Loucy (cell line): ENCODE data around the gene PRR29.

Source experiments
- H2AFZ ChIP-seq: fragments of 200-600 bp; sonication (generic); 2 replicates; pipeline ENCODE4 v1.6.0; 2016; ENCODE audit warnings: antibody characterized with exemption, mild to moderate bottlenecking, low read length, moderate library complexity
- H3F3A ChIP-seq: fragments of 200-600 bp; 2 replicates; pipeline ENCODE4 v1.6.0; 2016; ENCODE audit warnings: antibody characterized with exemption, low read depth, mild to moderate bottlenecking
- H3K27me3 ChIP-seq: fragments of 200-600 bp; sonication (generic); 2 replicates; pipeline ENCODE4 v1.6.1; 2014; ENCODE audit warnings: low read length, mild to moderate bottlenecking; ENCODE audit not compliant: insufficient read depth, poor library complexity, severe bottlenecking
- H3K36me3 ChIP-seq: fragments of 200-600 bp; sonication (generic); 2 replicates; pipeline ENCODE4 v1.6.1; 2016; ENCODE audit warnings: low read length; ENCODE audit not compliant: insufficient read depth
- H3K4me1 ChIP-seq: fragments of 200-600 bp; sonication (generic); 2 replicates; pipeline ENCODE4 v1.5.1; 2014; ENCODE audit warnings: low read length, mild to moderate bottlenecking; ENCODE audit not compliant: insufficient read depth, poor library complexity, severe bottlenecking
- H3K4me2 ChIP-seq: fragments of 200-600 bp; sonication (generic); 2 replicates; pipeline ENCODE4 v1.6.0; 2014; ENCODE audit warnings: antibody characterized with exemption, low read length, low read depth, mild to moderate bottlenecking; ENCODE audit not compliant: poor library complexity, severe bottlenecking
- H3K4me3 ChIP-seq: fragments of 200-600 bp; sonication (generic); 2 replicates; pipeline ENCODE4 v1.5.1; 2014; ENCODE audit warnings: low read length, mild to moderate bottlenecking, mixed read lengths; ENCODE audit not compliant: poor library complexity, severe bottlenecking
- H3K79me2 ChIP-seq: fragments of 200-600 bp; sonication (generic); 2 replicates; pipeline ENCODE4 v1.6.1; 2014; ENCODE audit warnings: low read length; ENCODE audit not compliant: insufficient read depth
- H3K9ac ChIP-seq: fragments of 200-600 bp; sonication (generic); 2 replicates; pipeline ENCODE4 v1.6.0; 2014; ENCODE audit warnings: mild to moderate bottlenecking, low read depth, low read length, moderate library complexity; ENCODE audit not compliant: poor library complexity, severe bottlenecking
- H3K9me2 ChIP-seq: fragments of 200-600 bp; sonication (generic); replicated peaks from 2 replicates; pipeline ENCODE4 v1.6.1; 2016; ENCODE audit warnings: low read depth, low read length, mixed read lengths
- H3K9me3 ChIP-seq: fragments of 200-600 bp; sonication (generic); 2 replicates; pipeline ENCODE4 v1.6.1; 2014; ENCODE audit warnings: mild to moderate bottlenecking, antibody characterized with exemption, low read length, low read depth; ENCODE audit not compliant: insufficient read depth
- H4K20me1 ChIP-seq: fragments of 200-600 bp; sonication (generic); 2 replicates; pipeline ENCODE4 v1.6.0; 2014; ENCODE audit warnings: antibody characterized with exemption, low read length, mild to moderate bottlenecking; ENCODE audit not compliant: insufficient read depth, poor library complexity, severe bottlenecking
- EZH2phosphoT487 ChIP-seq: fragments of 200-600 bp; IDR thresholded peaks from 2 replicates; pipeline ENCODE4 v1.6.1; 2018; ENCODE audit warnings: antibody characterized with exemption, mild to moderate bottlenecking, moderate library complexity, borderline replicate concordance
- TF ChIP-seq, protein P1 (sequence below): fragments of 200-600 bp; sonication (generic); conservative IDR thresholded peaks from 2 replicates; pipeline ENCODE4 v1.5.1; 2014; ENCODE audit warnings: mild to moderate bottlenecking, antibody characterized with exemption, low read length

PRR29 gene

DNA sequence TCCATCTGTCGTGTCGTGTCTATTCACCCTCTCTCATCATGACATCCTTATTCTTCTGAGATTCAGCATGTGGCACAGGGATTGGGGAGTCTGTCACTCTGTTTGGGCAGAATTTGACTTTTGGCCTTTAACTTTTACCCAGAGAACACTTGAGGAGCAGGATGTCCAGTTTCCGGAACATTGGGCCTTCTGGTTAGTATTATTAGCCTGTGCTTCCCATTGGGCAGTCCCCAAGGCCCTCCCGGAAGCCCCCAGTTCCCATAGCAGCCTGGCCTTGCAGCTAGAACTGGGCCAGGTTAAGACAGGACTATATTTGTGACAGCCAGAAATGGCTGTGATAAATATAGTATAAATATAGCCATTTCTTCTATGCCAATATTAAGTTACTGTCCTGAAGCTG lies 35.0 kb upstream of the PRR29 start:
- H3K4me2 ChIP-seq, result no peak overlapping the region
- H3K27me3 ChIP-seq, result no peaks in the 10 kb centered on the region

DNA sequence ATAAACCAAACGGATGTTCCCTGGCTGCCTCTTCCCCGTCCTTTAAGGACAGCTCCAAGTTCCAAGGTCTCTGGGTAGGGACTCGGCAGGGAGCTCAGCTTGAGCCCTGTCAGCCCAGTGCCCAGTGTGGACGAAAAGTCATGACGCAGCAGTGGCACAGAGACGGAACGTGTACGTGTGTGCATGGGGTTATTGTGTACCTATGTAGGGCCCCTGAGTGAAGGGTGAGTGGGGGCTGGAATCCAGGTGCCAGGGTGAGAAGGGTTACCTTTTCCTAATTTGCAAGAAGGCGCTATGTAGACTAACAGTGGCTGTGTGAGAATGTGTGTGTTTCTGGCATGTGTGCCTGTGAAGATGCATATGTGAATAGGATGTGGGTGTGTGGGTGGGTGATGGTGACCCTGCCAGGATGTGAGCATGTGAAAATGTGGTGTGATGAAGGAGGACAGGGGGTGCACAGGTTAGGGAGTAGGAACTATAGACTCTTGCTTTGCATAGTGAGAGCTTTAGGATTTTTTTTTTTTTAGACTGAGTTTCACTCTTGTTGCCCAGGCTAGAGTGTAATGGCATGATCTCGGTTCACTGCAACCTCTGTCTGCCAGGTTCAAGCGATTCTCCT lies 31.4 kb upstream of the PRR29 start:
- Histone ChIP-seq H3F3A (no peaks in the 10 kb centered on the region), H3K9ac (no peak overlapping the region), H2AFZ (no peak overlapping the region), H3K9me3 (no peaks in the 10 kb centered on the region), H3K36me3 (no peaks in the 10 kb centered on the region), H3K79me2 (no peaks in the 10 kb centered on the region), H3K4me3 (no peak overlapping the region), H3K27me3 (no peaks in the 10 kb centered on the region), H3K4me2 (no peak overlapping the region), H3K9me2 (no peaks in the 10 kb centered on the region), H3K4me1 (peaks cover 8% of the 10 kb centered on the region), H4K20me1 (no peaks in the 10 kb centered on the region)
- no peak for TF ChIP-seq EZH2phosphoT487
- TF ChIP-seq, protein P1, sequence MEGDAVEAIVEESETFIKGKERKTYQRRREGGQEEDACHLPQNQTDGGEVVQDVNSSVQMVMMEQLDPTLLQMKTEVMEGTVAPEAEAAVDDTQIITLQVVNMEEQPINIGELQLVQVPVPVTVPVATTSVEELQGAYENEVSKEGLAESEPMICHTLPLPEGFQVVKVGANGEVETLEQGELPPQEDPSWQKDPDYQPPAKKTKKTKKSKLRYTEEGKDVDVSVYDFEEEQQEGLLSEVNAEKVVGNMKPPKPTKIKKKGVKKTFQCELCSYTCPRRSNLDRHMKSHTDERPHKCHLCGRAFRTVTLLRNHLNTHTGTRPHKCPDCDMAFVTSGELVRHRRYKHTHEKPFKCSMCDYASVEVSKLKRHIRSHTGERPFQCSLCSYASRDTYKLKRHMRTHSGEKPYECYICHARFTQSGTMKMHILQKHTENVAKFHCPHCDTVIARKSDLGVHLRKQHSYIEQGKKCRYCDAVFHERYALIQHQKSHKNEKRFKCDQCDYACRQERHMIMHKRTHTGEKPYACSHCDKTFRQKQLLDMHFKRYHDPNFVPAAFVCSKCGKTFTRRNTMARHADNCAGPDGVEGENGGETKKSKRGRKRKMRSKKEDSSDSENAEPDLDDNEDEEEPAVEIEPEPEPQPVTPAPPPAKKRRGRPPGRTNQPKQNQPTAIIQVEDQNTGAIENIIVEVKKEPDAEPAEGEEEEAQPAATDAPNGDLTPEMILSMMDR, result no peak

More for the DNA sequence above, 35.0 kb upstream of the PRR29 start:
- Histone ChIP-seq H3K4me3 (no peak overlapping the region), H3F3A (no peaks in the 10 kb centered on the region), H3K79me2 (no peaks in the 10 kb centered on the region), H4K20me1 (no peaks in the 10 kb centered on the region), H3K4me1 (peaks cover 8% of the 10 kb centered on the region), H3K9ac (no peak overlapping the region), H2AFZ (no peak overlapping the region), H3K36me3 (no peaks in the 10 kb centered on the region), H3K9me2 (no peaks in the 10 kb centered on the region), H3K9me3 (no peaks in the 10 kb centered on the region)
- TF ChIP-seq, protein P1, result no peak
- no peak for TF ChIP-seq EZH2phosphoT487

DNA sequence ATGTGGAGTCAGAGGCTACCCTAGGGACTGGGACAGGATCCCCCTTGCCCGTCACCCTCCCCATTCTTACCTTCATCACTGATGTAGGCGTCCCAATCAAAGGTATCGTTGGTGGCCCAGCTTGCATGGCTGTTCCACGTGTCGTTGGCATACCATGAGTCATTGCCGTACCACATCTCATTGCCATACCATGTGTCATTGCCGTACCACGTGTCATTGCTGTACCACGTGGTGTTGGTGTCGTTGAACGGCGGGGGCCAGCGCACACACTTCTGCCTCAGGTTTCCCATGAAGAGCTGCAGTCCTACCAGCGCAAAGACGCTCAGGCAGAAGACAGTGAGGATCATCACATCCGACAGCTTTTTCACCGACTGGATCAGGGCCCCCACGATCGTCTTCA lies 30.2 kb upstream of the PRR29 start:
- no peak overlapping the region for H2AFZ ChIP-seq
- H4K20me1 ChIP-seq, result no peaks in the 10 kb centered on the region
- no peaks in the 10 kb centered on the region for H3K9me2 ChIP-seq
- TF ChIP-seq, protein P1, result no peak
- TF ChIP-seq EZH2phosphoT487, result no peak
- no peaks in the 10 kb centered on the region for H3F3A ChIP-seq
- H3K4me3 ChIP-seq, result no peak overlapping the region
- no peaks in the 10 kb centered on the region for H3K27me3 ChIP-seq
- no peaks in the 10 kb centered on the region for H3K9me3 ChIP-seq
- no peaks in the 10 kb centered on the region for H3K36me3 ChIP-seq
- H3K9ac ChIP-seq, result no peak overlapping the region
- no peak overlapping the region for H3K4me2 ChIP-seq
- peaks cover 8% of the 10 kb centered on the region for H3K4me1 ChIP-seq
- no peaks in the 10 kb centered on the region for H3K79me2 ChIP-seq
